HG03575 (cell line): Measurements from ENCODE around the gene GLP1R.

Source experiments
- ATAC-seq: cut with Tn5 transposase; IDR thresholded peaks from one replicate; pipeline ENCODE4 v1.9.1; 2021; ENCODE audit not compliant: unreplicated experiment, insufficient number of reproducible peaks, low FRiP score; ENCODE audit errors: extremely low read depth

GLP1R gene

GRCh38 chr6:39079197-39080125 lies 30.9 kb downstream of the GLP1R start:
- ATAC-seq: no peak

- no peak for ATAC-seq
Observed at GRCh38 chr6:39080246-39080875, 31.8 kb downstream of the GLP1R start.

- no peak for ATAC-seq
Observed at GRCh38 chr6:39082310-39082709, 33.7 kb downstream of the GLP1R start.

GRCh38 chr6:39083231-39083634 lies 34.7 kb downstream of the GLP1R start:
- no peak for ATAC-seq

- ATAC-seq: no peak
Observed at GRCh38 chr6:39084506-39084905, 35.9 kb downstream of the GLP1R start.

DNA sequence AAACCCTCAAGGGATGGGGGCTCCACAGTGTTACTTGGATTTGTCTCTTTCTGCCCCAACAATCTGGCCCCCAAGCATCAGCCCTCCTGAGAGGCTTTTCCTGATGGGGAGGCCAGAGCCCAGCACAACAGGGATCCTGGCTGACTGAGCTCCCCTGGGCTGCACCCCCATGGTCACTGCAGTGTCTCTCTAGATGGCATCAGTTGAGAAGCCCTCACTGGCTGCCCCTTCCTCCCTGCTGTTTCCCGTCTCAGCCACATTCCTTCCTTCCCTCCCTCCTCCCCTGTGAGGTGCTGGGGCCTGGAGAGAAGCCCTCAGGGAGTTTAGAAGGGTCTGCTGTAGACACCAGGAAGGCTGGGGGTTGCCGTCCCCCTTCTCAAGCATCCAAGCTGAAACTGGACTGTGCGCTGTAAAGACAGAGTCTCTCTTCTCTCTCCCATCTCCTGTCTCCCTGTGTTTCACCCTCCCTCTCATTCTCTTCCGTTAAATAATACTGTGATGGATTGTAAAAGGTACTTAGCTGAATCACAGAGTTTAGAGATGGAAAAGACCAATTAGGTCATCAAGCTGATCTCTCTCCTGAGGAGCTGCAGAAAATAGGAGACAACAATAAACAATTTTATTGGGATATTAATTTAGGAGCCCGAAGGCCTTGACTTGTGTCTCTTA lies 36.7 kb downstream of the GLP1R start:
- ATAC-seq: no peak

- ATAC-seq: no peak
Observed at GRCh38 chr6:39086294-39086693, 37.7 kb downstream of the GLP1R start.

- no peak for ATAC-seq
Observed at GRCh38 chr6:39086711-39087110, 38.1 kb downstream of the GLP1R start.

- no peak for ATAC-seq
Observed at GRCh38 chr6:39087197-39087596, 38.6 kb downstream of the GLP1R start.

DNA sequence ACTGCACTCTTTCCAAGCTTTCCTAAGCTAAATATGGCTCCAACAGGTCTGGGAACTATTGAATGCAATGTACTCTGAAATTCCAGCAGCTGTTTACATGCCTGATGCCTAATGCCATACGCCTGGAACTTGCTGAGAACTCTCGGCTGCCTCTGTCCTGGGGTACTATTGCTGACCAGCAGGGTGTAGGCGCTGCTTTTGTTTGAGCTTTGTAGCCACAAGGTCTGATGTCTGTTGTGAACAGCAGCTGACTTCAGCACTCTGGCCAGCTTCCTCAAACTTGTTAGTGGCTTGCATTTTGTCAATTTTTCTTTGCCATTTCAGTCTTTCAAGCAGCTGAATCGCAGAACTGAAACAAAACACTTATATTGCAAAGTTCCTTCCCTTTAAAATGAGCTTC lies 39.8 kb downstream of the GLP1R start:
- no peak for ATAC-seq

GRCh38 chr6:39090036-39090435 lies 41.5 kb downstream of the GLP1R start:
- no peak for ATAC-seq

GRCh38 chr6:39091220-39091619 lies 42.6 kb downstream of the GLP1R start:
- ATAC-seq: no peak

GRCh38 chr6:39092124-39092523 lies 43.5 kb downstream of the GLP1R start:
- no peak for ATAC-seq

- no peak for ATAC-seq
Observed at GRCh38 chr6:39093149-39093708, 44.6 kb downstream of the GLP1R start.

- no peak for ATAC-seq
Observed at GRCh38 chr6:39095578-39095977, 47.0 kb downstream of the GLP1R start.

DNA sequence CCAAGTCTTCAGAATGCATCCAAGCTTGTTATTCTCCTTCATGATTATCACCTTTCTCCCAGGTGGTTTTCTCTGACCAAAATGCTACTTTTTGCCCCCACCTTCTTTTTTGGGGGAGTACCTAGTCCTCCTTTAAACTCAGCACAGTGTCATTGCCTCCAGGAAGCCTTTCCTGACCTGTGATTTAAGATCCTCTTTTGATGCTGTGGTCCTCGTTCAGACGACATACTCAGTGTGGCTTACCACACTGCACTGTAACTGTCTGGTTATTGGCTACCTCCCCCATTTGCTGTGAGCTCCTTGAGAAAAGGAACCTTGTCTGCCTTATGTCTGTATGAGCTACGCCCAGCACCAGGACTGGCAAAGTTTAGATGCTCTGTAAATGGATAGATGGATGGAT lies 51.8 kb downstream of the GLP1R start:
- no peak for ATAC-seq

- no peak for ATAC-seq
Observed at GRCh38 chr6:39102071-39102820, 53.7 kb downstream of the GLP1R start.

DNA sequence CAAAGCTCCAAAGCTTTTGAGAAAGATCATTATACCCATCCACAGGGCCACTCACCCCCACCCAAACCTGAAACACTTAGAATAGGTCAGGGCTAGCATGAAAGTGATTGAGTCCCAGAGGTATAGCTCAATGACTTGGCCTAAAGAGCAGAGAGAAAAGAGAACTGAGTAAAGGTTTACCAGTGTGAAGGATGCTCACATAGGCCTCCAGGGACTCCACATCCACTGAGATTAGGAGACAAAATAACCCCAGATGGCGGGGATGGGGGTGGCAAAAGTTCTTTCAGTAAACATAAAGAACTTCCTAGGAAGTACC lies 54.2 kb downstream of the GLP1R start:
- no peak for ATAC-seq

GRCh38 chr6:39104528-39104927 lies 55.9 kb downstream of the GLP1R start:
- no peak for ATAC-seq
